ENCODE measurements around the gene PAEP.
A peak's percentile ranks its signal among the peaks of the same experiment; 100 is the strongest.
"Not testable (repeated sequence)": the region's sequence is repeated elsewhere in the genome, so short reads cannot be mapped to it uniquely, and the experiment has no call there.

PAEP gene

DNA sequence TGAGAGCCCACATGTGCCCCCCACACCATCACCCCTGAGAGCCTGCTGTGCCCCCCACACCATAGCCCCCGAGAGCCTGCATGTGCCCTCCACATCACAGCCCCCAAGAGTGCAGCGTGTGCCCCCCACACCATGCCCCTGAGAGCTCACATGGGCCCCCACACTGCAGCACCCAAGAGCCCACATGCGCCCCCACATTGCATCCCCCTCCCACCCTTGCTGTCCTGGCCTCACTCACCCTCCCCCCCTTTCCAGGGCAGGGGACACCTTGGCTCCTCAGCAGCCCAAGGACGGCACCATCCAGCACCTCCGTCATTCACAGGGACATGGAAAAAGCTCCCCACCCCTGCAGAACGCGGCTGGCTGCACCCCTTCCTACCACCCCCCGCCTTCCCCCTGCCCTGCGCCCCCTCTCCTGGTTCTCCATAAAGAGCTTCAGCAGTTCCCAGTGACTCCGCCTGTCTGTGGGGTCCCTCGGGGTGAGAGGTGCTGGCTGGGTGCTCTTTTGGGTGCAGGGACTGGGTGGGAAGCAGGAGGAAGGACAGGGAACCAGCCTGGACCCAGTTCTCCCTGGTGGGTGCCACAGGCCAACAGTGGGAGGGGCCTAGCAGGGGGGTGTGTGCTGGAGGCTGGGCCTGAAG lies 35.3 kb upstream of the PAEP start:
- peak; percentile 13 for DNase-seq (ENCODE audit: low spot score)

DNA sequence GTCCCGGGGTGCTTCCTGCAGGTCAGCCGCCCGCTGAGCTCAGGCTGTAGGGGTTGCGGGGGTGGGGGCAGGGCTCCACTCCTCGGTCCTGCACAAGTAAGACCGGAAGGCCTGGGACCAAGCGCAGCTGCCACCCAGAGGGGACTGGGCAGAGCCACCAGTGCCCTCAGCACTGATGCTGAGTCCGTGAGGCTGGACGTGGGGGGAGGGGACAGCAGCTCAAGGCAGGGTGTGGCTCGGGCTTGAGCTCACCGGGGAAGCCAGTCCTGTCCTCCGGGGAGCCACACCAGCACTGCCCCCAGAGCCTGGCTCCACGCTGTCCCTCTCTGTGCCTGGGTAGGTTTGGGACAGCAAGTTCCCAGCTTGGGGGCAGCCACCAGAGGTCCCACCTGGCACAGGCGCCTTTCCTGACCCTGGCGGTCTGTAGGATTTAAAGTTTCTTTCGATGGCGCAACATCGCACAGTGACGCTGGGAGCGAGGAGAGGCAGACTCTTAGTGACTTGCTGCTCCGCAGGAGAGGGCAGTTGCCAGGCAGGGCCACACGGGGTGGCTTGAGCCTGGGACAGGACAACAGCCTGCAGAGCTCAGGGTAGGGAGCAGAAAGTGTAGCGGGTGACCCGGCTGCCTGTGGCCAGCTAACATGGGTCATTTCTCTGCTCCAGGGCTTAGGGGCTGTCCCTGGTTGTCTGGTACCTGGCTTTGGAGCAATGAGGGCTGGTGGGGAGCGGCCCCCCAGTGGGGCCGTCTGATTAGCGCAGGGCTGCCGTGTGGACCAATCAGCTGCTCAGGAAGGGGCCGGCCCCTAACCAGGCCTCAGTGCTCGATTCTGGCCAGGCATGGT lies 34.6 kb upstream of the PAEP start:
- peak; percentile 26 for DNase-seq (ENCODE audit: low spot score)

DNA sequence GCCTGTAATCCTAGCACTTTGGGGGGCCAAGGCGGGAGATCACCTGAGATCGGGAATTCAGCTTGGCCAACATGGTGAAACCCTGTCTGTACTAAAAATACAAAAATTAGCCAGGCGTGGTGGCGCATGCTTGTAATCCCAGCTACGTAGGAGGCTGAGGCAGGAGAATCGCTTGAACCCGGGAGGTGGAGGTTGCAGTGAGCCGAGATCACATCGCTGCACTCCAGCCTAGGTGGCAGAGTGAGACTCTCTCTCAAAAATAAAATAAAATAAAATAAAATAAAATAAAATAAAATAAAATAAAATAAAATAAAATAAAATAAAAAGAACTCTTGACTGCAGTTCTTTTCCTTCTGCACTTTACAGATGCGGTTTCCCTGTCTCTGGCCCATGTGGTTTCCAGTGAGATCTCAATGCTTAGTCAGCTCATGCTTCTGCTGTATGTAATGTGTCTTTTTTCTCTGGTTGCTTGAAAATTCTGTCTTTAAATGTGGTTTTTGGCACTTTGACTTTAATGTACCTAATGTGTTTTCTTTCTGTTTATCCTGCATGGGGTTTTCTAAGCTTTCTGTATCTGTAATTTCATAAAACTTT lies 32.6 kb upstream of the PAEP start:
- not testable (repeated sequence) for DNase-seq (ENCODE audit: low spot score)

DNA sequence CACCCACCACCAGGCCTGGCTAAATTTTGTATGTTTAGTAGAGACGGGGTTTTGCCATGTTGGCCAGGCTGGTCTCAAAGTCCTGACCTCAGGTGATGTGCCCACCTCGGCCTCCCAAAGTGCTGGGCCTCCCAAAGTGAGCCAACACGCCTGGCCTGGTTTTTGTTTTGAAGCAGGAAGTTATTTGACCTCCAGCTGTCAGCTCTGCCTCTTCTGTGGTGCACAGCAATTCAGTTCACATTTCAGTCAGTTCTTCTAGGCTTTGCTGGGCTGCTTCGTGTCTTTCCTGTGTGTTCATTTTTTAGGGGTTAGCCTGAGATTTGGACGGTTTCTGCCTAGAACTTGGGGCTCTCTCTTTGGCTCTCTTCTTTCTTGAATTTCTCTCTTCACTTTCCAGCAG lies 31.4 kb upstream of the PAEP start:
- no peak for DNase-seq (ENCODE audit: low spot score)

DNA sequence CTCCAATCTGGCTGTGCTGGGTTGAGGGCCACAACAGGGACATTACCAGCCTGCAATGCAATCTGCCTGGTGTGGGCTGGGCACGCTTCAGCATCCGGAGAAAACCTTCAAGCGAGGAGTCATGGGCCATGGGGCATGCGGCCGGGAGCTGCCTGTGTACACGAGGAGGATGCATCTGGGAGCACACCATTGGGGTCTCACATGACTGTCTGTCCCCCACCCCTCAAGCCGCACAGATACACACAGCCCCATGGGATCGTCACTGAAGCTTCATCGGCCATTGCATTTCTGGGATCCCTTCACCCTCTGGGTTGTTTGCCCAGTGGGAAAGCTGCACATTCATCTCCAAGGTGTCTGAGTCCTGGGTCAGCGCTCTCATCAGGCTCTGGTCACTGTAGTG lies 30.5 kb upstream of the PAEP start:
- no peak for DNase-seq (ENCODE audit: low spot score)

DNA sequence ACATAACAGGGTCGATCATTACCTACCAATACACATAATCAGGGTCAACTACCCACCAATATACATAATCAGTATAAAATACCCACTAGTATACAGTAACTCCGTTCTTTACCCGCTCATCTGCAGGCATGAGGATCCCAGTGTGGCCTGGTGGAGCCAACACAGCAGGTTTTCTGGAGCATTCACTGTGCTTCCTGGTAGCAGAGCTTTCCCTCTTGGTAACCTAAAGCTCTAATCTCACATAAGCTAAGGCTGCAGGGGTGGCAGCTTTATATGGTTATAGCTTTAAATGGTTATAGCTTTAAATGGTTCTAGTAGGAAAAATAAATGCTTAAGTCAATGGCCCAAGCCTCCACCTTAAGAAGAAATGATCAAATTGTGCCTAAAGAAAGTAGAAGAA lies 28.4 kb upstream of the PAEP start:
- peak; percentile 33 for DNase-seq (ENCODE audit: low spot score)

DNA sequence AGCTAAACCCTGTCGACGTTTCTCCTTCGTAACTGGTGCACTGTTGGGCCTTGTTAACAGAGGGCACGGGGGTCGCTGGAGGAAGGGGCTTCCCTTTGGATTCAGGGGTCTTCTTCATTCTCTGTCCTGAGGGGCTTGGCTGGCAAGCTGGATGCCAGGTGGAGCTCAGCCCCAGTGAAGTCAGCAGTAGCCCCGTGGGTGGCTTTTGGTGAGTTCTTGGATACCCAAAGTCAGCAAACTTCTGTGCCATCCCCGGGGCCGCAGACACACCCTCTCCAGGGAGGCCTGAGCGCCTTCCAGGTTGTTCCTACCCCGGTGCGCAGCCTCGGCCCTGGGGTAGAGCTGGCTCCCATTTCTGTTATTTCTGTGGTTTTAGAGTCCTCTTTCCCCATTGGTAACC lies 27.9 kb upstream of the PAEP start:
- DNase-seq (ENCODE audit: low spot score) = no peak

DNA sequence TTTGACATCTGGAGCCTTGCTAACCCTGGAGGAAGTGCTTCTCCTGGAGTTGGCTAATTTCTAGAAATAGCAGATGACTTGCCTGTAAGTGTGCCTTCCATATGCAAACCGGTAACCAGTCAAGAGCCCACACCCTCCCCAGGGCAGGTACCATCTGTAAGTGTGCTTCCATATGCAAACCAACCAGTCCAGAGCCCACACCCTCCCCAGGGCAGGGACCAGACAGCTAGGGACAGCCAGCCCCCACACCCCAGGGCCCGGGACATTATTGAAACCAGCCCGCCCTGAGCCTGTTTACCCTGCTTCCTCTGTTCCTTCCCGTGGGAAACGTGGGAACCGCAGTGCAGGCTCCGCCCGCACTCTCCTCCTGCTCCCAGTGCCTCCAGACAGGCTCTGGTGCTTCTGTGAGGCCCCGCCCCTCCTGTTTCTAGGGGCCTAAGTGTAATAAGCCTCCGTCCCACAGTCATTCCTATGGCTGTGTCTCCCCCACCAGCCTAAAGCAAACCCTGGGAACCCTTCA lies 27.3 kb upstream of the PAEP start:
- DNase-seq (ENCODE audit: low spot score) = not testable (repeated sequence)

DNA sequence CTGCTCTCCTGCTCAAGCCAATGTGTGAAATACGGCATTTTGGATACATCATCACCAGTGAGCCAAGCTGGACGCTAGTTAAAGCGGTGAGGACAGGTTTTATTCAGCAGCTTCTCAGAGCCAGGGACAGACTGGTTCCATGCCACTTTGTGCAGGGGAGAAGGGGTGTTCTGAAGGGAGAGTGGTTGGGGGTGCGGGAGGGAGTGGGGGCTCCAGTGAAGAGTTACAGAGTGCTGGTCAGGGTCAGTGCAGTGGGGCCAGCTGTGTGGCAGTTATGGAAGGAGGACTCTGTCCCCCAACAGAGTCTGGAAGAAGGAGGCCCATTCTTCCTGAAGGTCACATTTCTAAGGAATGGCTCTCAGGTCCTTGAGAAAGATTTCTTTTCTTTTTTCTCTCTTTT lies 26.7 kb upstream of the PAEP start:
- DNase-seq (ENCODE audit: low spot score) = not testable (repeated sequence)

DNA sequence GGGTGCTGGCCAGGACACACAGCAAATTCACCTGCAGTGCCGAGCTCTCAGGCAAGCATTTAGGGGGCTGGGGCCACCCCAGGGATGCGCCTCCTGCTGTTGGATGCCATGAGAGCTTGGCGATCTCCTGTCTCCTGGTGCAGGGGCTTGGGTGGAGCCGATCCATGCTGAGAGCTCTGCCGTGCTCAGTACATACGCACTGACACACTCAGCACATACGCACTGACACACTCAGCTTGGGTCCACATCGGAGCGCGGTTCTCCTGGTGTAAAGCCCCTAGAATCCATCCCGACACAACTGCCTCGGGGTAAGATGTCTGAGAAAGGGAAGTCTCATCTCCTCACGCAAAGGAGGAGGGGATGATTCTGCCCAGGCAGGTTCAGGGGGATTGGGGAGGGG lies 25.9 kb upstream of the PAEP start:
- DNase-seq (ENCODE audit: low spot score) = not testable (repeated sequence)

DNA sequence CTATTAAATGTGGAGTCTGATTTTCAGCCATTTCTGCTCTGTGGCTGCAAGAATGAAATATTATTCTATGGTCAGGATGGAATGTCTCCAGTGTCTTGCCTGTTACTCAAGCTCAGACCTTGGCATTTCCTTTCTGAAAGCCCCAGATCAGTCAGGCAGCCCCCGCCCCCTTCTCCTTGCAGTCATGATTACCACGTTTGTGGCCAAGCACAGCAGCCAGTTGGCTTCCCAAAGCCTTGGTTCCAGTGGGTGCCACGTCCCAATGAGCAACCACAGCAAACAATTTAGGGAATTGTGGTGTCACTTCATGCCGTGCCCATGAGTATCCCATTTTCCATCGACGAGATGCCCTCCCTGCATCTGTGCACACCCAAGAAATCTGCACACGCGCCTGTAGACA lies 25.3 kb upstream of the PAEP start:
- DNase-seq (ENCODE audit: low spot score) = no peak

DNA sequence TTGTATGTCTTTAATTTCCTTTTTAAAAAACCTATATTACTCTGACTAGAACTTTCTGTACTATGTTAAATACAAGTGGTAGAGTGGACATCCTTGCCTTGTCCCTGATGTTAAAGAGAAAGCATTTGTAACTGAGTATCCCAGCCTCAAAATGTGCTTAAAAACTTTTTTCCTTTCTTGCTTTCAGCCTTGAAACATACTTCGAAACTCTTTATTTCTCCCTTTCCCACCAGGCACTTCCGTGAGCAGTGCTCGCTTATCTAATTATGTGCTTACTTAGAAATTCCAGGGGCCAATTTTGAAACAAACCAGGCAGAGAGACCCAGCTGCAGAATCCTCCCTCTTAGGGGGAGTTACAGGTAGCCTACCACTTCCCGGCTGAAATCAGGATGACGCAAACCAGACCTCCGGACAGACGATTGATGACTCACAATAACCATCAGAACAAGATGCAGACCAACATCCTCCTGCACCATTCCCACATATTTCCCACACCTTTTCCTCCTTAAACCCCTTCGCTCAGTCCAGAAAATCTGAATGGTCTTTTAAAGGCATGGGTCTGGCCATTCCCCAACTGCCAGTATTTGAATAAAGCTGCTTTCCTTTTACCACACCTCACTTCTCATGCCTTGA lies 18.2 kb upstream of the PAEP start:
- DNase-seq (ENCODE audit: low spot score) = not testable (repeated sequence)

DNA sequence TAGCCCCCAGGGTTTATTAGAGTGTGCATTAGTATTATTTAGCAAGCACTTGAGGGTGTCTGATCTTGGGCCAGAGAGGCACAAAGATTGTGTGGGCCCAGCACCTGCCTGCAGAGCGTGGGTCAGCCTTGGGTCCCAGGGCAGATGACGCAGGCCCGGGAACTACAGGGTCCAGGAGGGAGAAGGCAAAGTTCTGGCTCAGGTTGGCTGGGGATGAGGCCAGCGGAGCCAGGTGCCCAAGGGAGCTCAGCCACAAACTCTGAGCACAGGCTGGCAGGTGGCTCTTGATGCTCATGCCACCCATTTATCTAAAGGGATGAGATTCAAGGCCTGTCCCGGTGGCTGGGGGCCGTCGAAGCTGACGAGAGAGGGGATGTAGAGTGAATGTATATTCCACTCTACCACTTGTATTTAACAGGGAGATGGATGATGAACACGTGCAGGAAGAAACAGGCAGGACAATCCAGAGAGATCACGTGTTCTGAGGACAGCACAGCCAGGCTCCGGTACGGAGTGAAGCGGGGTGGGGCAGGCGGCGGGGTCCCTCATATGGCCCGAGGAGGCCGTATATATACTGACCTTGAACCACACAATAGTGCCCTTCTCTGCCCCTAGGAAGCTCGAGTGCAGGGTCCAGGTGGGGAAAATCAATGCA lies 16.4 kb upstream of the PAEP start:
- DNase-seq (ENCODE audit: low spot score) = no peak

DNA sequence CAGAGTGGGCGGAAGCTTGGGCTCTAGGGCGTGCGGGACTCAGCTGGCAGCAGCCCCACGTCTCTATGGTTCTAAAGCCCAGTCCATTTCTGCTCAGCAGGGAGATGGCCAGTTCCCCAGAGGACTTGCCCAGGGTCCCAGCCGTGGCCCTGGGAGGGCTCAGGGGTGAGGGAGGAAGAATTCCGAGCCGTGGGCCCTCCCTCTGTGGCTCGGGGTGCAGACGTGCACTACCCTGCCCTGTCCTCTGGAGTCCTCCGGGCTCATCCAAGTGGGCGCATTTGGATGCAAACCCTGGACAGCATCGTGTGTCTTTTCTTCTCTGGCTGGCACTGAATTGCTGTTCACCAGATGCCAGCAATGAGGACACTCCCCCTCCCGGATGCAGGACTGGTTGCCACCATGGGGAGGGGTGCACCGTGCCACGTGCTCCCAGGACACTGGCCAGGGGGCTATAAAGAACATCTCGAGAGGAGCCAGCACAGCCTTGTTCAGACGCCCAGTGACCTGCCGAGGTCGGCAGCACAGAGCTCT lies 15.8 kb upstream of the PAEP start, which contains the start of gene OBP2A:
TSS of gene OBP2A (plus strand) at position 481 of the 531 bp plus-strand sequence. CDS start 55 bp downstream, outside the sequence.
- DNase-seq (ENCODE audit: low spot score) = not testable (repeated sequence)

DNA sequence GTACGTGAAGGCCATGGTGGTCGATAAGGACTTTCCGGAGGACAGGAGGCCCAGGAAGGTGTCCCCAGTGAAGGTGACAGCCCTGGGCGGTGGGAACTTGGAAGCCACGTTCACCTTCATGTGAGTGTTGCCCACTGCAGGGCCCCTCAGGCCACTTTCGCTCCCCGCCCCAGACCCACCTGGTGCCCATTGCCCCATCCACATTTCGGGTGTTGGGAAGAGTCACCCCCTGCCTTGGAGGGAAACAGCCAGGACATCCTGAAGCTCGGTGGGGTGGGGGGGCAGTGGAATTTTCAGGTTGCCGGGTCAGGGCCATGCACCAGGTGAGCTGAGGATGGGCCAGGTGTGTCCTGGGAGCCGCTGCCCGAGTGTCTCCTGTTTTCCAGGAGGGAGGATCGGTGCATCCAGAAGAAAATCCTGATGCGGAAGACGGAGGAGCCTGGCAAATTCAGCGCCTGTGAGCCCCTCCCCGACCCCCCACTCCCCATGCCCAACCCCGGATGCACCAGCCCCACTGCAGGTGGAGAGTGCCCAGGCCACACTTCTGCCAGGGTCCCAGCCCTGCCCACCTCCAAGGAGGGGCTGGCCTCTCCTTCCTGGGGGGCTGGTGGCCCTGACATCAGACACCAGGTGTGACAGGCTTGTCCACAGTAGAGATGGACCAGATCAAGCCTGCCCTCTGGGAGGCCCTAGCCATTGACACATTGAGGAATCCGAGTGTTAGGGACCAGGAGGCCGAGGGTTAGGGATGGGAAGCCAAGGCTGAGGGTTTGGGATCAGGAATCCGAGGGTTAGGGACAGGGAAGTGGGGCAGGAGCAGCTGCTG lies 14.6 kb upstream of the PAEP start:
- DNase-seq (ENCODE audit: low spot score) = not testable (repeated sequence)

DNA sequence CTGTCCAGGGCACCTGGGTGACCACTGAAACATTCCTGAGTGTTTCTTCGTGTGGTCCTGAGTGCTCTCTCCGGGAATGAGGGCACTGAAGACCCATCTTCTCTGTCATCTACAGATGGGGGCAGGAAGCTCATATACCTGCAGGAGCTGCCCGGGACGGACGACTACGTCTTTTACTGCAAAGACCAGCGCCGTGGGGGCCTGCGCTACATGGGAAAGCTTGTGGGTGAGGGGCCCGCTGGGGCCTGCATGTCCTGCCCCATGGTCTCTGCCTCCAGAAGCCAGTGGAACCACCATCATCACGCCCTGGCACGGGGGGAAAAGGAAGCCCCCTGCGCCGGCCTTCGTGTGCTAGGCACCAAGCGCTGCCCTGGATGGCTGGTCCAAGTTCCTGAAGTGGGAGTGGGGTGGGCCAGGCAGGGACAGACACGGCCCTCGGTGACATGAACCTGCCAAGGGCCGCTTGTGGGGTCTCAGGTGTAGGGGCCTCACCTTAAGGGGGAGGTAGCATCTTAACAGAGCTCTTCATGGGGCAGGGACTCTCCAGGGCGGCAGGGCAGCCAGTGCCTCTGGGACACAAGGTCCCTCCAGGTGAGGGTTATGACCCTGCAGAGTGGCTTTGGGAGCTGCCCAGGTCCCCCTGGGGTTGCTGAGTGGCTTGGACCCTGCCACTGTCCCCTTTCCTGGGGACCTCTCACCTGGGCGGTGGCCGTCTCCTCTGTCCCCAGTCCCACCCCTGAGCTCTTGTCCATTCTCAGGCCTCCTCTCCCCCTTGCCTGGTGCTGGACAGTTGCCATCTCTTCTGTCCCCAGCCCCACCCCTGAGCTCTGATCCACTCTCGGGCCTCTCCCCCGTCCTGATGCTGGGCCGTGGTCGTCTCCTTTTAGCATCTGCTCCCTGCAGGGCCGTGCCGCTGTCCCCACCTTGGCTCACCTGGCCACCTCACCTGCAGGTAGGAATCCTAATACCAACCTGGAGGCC lies 13.5 kb upstream of the PAEP start:
- DNase-seq (ENCODE audit: low spot score) = no peak

DNA sequence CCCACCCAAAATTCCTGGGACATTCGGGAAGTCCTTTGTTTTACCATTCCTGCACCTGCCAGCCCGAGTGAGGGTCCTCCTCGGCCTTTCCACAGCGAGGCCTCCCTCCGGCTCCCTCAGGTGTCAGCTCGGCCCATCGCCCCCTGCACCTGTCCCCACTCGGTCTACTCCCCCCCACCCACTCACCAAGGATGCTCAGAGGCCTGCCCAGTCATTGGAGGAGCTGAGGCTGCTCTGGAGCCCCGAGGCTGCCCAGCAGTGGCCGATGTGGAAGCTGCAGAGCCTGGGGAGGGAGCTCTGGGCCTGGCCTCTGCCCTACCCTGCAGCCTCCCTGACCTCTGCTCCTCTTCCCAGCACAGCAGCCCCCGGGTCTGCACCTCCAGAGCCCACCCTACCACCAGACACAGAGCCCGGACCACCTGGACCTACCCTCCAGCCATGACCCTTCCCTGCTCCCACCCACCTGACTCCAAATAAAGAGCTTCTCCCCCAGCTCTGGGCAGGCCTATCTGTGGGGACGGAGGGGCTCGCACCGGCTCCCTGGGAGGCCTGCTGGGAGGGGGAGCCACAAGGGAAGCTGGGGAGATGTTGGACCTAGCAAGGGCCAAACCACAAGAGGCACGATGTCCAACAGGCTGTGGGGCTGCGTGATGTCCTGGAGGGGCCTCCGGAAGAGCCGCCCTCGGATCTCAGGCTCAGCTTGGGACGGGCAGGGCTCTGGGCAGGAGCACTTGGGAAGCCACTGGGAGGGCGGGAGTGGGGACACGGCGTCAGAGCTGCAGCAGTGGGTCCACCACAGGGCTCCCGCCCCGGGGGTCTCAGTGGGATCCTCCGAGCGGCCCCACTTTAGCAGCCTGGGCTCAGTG lies 11.8 kb upstream of the PAEP start:
- not testable (repeated sequence) for DNase-seq (ENCODE audit: low spot score)

DNA sequence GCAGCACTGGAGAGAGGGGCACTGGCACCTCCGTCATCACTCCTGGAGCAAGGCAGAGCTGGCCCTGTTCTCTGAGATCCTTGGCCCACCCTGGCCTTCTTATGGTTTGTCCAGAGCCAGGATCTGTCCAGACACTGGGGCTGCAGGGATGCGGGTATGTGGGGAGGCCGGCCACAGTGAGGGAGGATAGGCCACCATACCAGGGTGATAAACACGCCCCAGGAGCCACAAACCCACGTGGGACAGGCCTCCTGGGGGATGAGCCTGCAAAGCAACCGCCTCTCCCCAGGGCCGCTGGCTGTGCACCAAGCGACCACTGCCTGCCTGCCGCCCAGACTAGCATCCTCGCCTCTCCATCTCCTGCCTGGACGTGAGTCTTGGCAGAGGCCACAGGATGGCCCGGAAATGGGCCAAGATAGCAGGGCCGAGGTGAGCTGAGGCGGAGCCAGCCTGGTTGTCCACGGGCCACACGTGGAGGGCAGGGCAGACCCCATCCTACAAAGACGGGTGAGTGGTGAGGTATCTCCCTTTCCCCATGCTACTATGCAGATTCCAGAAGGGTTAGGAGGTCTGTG lies 11.1 kb upstream of the PAEP start:
- DNase-seq (ENCODE audit: low spot score) = no peak

All from D341Med (cell line).